Measurements from ENCODE around the gene CAMLG. TPM values are rescaled to one million over a fixed set of nuclear protein-coding genes. Genes with fewer than 3 reads are reported as not detected.

Gene CAMLG
- total and polyA plus RNA-seq, 2 donors (not counting 1 experiment from before 2014, with no cell fraction given), result 39.3 to 60.1 TPM

GRCh38 chr5:134742134-134742533 is 3.8 kb downstream of the CAMLG start:
- no peak for TF ChIP-seq EZH2 (IDR thresholded peaks at IDR 0.05; ENCODE audit: low read length, missing control alignments)
- TF ChIP-seq, protein P1, sequence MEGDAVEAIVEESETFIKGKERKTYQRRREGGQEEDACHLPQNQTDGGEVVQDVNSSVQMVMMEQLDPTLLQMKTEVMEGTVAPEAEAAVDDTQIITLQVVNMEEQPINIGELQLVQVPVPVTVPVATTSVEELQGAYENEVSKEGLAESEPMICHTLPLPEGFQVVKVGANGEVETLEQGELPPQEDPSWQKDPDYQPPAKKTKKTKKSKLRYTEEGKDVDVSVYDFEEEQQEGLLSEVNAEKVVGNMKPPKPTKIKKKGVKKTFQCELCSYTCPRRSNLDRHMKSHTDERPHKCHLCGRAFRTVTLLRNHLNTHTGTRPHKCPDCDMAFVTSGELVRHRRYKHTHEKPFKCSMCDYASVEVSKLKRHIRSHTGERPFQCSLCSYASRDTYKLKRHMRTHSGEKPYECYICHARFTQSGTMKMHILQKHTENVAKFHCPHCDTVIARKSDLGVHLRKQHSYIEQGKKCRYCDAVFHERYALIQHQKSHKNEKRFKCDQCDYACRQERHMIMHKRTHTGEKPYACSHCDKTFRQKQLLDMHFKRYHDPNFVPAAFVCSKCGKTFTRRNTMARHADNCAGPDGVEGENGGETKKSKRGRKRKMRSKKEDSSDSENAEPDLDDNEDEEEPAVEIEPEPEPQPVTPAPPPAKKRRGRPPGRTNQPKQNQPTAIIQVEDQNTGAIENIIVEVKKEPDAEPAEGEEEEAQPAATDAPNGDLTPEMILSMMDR (conservative IDR thresholded peaks at IDR 0.05 in 1 of 2, IDR thresholded peaks at IDR 0.05 in 1 of 2; ENCODE audit: low read depth in 1 of 2, low read length in 2 of 2), result no peak
- H3K9me3 ChIP-seq (ENCODE audit: control insufficient read depth, insufficient read depth, low read depth, low read length), result no peaks in the 10 kb centered on the region
- H3K4me3 ChIP-seq (replicated peaks in 1 of 4; ENCODE audit: control extremely low read depth in 1 of 4, insufficient read depth in 1 of 4, low read depth in 3 of 4, low read length in 4 of 4), result no peak overlapping the region
- H3K4me2 ChIP-seq (ENCODE audit: extremely low read depth, insufficient read depth, low read length), result no peak overlapping the region
- peaks cover 2% of the 10 kb centered on the region for H3K4me1 ChIP-seq (ENCODE audit: control insufficient read depth, extremely low read depth, insufficient read depth, low read length)
- no peak for DNase-seq (ENCODE audit: low read depth in 2 of 2)
- no peak overlapping the region for H3K9ac ChIP-seq (ENCODE audit: insufficient read depth, low read length)
- no peaks in the 10 kb centered on the region for H3K27me3 ChIP-seq (ENCODE audit: control insufficient read depth, insufficient read depth, low read length)
- H3K79me2 ChIP-seq (ENCODE audit: control insufficient read depth, insufficient read depth, low read length), result peaks cover 23% of the 10 kb centered on the region
- H2AFZ ChIP-seq (ENCODE audit: low read length), result no peak overlapping the region
- no peaks in the 10 kb centered on the region for H4K20me1 ChIP-seq (ENCODE audit: control insufficient read depth, extremely low read depth, insufficient read depth, low read length)
- H3K27ac ChIP-seq (ENCODE audit: insufficient read depth, low read length), result no peak overlapping the region
- peaks cover 3% of the 10 kb centered on the region for H3K36me3 ChIP-seq (ENCODE audit: control insufficient read depth, insufficient read depth, low read length)

DNA sequence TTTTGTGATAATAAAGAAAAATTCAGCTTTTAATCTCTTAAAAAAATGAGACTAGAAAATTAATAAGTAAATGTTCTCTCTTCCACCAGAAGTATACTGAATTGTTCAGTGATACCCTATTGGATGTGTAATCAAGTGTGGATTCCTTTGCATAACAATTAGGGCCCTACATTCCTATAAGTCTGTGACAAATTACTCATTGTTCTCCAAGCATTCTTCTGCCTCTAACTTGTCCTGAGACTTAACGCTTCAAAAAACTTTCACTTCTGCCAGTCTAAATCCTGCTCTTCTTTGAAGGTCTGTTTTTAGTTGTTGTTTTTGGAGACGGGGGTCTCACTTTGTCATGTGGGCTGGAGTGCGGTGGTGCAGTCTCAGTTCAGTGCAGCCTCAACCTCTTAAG is 11.1 kb downstream of the CAMLG start:
- H4K20me1 ChIP-seq (ENCODE audit: control insufficient read depth, extremely low read depth, insufficient read depth, low read length), result no peaks in the 10 kb centered on the region
- TF ChIP-seq, protein P1 (conservative IDR thresholded peaks at IDR 0.05 in 1 of 2, IDR thresholded peaks at IDR 0.05 in 1 of 2; ENCODE audit: low read depth in 1 of 2, low read length in 2 of 2), result no peak
- no peak for TF ChIP-seq EZH2 (IDR thresholded peaks at IDR 0.05; ENCODE audit: low read length, missing control alignments)
- no peak overlapping the region for H3K9ac ChIP-seq (ENCODE audit: insufficient read depth, low read length)
- H3K27me3 ChIP-seq (ENCODE audit: control insufficient read depth, insufficient read depth, low read length), result no peaks in the 10 kb centered on the region
- H3K79me2 ChIP-seq (ENCODE audit: control insufficient read depth, insufficient read depth, low read length), result no peaks in the 10 kb centered on the region
- no peak overlapping the region for H3K4me3 ChIP-seq (replicated peaks in 1 of 4; ENCODE audit: control extremely low read depth in 1 of 4, insufficient read depth in 1 of 4, low read depth in 3 of 4, low read length in 4 of 4)
- no peaks in the 10 kb centered on the region for H3K4me1 ChIP-seq (ENCODE audit: control insufficient read depth, extremely low read depth, insufficient read depth, low read length)
- H3K27ac ChIP-seq (ENCODE audit: insufficient read depth, low read length), result no peak overlapping the region
- peak in 1 of 2 donors; percentile 28 for DNase-seq (ENCODE audit: low read depth in 2 of 2)
- H3K36me3 ChIP-seq (ENCODE audit: control insufficient read depth, insufficient read depth, low read length), result no peaks in the 10 kb centered on the region
- H2AFZ ChIP-seq (ENCODE audit: low read length), result no peak overlapping the region
- H3K9me3 ChIP-seq (ENCODE audit: control insufficient read depth, insufficient read depth, low read depth, low read length), result no peaks in the 10 kb centered on the region
- H3K4me2 ChIP-seq (ENCODE audit: extremely low read depth, insufficient read depth, low read length), result no peak overlapping the region

GRCh38 chr5:134758176-134758503 is 19.8 kb downstream of the CAMLG start:
- H3K4me3 ChIP-seq (replicated peaks in 1 of 4; ENCODE audit: control extremely low read depth in 1 of 4, insufficient read depth in 1 of 4, low read depth in 3 of 4, low read length in 4 of 4), result peak overlapping the region; percentile 76 to 98 (median 82)
- H2AFZ ChIP-seq (ENCODE audit: low read length), result peak overlapping the region; percentile 93
- no peaks in the 10 kb centered on the region for H4K20me1 ChIP-seq (ENCODE audit: control insufficient read depth, extremely low read depth, insufficient read depth, low read length)
- H3K79me2 ChIP-seq (ENCODE audit: control insufficient read depth, insufficient read depth, low read length), result peaks cover 42% of the 10 kb centered on the region
- H3K4me2 ChIP-seq (ENCODE audit: extremely low read depth, insufficient read depth, low read length), result peak overlapping the region; percentile 82
- peaks cover 4% of the 10 kb centered on the region for H3K4me1 ChIP-seq (ENCODE audit: control insufficient read depth, extremely low read depth, insufficient read depth, low read length)
- TF ChIP-seq, protein P1 (conservative IDR thresholded peaks at IDR 0.05 in 1 of 2, IDR thresholded peaks at IDR 0.05 in 1 of 2; ENCODE audit: low read depth in 1 of 2, low read length in 2 of 2), result no peak
- no peak for TF ChIP-seq EZH2 (IDR thresholded peaks at IDR 0.05; ENCODE audit: low read length, missing control alignments)
- DNase-seq (ENCODE audit: low read depth in 2 of 2), result no peak
- H3K27ac ChIP-seq (ENCODE audit: insufficient read depth, low read length), result peak overlapping the region; percentile 93
- no peaks in the 10 kb centered on the region for H3K9me3 ChIP-seq (ENCODE audit: control insufficient read depth, insufficient read depth, low read depth, low read length)
- H3K27me3 ChIP-seq (ENCODE audit: control insufficient read depth, insufficient read depth, low read length), result no peaks in the 10 kb centered on the region
- peak overlapping the region; percentile 28 for H3K9ac ChIP-seq (ENCODE audit: insufficient read depth, low read length)
- H3K36me3 ChIP-seq (ENCODE audit: control insufficient read depth, insufficient read depth, low read length), result no peaks in the 10 kb centered on the region

Data from fibroblast of lung (primary cell).